Tongue (tissue), 2 donors: Measurements from ENCODE around the gene JAZF1. TPM values are rescaled to one million over a fixed set of nuclear protein-coding genes. Genes with fewer than 3 reads are reported as not detected.
"Not testable (repeated sequence)": the region's sequence is repeated elsewhere in the genome, so short reads cannot be mapped to it uniquely, and the experiment has no call there.

Experiments
- DNase-seq: peaks from one replicate; pipeline ENCODE4 v3.0.0-alpha.2; 2015
- total RNA-seq: library from RNA; depleted of rRNA; stranded (reverse); fragments of >200 nt; gene quantifications from one replicate; pipeline ENCODE4 v1.2.3, GENCODE V29; 2014

Gene JAZF1
- total RNA-seq, 1 donor from 2014 or later = 30.4 TPM

DNA sequence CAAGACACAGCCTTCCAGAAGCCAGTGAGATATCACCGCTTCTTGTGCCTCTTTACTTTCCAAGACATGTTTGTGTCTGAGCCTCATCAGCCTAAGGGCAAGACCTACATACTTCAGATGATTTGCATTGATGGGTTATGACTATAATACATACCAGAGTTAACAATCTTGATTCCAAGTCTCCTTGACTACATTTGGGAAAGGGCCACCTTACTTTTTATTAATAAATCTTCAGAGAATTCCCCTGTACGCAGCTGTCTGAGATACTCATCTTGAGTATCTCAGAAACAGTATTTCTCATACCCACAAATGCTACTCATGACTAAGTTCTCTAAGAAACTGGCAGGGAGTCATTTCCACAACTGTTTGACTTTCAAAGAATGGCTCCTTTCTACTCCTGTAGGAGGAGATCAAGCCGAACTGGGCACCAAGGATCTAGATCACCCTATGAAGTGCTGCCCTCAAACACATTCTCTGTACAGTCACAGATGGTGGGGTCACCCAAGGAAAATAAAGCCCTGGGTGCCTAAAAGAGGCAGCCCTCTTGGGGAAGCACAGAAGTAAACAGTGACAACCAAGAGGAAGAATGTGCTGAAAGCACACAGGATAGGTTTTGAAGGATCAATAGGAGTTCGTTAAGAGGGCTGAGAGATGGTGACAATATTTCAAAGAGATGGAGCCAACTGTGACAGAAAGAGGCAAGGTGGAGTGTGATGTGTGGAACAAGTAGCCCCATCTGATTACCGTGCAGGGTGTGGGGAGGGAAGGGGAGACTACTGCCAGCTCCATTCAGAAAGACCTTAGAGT, 138.9 kb downstream of the JAZF1 start:
- no peak for DNase-seq

DNA sequence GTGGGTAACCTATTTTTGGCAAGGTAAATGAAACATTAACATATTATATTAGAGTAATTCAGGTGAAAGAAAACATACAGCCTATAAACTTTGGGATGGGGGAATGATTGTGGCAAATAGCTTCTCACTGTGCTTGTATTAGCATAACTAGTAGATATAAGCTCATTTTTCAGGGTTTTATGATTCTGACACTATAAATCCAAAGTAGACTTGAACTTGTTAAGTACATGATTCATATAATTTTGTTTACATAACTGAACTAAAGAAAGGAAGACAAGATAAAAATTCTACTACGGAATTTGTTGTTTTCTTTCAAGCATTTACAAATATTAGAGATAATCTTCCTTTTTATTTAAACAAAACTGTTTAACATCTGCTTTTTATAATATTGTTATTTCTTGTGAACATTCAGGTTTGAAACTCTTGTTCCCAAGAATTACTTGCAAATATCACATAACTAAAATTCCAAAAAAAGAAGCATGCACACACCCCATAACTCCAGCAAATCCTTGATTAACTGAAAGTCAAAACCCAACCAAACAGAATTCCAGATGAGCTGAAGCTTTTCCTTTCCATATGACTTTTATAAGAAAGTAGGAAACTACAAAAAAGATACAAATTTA, 142.3 kb downstream of the JAZF1 start:
- no peak for DNase-seq

DNA sequence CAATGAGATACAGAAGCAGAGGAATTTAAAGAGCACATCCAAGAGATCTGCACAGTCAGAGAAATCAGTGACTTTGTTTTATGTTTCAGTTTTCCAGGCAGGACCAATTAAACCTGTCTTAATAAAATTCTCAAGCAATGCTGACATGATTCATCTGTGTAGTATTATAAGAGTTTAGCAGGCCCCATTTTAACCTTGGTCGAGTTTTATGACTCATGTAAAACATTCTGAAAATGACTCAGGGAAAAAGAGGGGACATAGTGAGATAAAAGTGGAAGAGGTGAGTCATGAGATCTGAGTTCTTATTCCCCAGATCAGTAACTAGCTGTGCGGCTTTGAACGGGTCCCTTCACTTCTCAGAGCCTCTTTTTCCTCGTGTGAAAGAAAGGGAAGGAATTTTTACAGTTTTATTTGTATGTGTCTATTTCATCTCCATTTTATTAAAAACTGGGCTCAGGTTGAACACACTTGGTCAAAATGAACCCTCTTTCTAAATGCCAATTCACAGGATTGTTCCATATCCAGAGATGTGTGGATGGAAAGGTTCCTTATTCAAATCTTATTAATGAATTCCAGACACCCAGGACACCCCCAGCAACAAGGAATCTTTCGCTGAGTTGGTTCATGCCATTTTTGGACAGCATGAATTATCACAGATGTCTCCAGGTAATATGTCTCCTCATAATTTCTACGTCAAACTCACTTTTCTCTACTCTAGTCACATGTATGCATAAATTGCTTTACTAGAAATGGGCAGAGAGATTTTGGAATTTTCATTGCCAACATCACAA, 143.2 kb downstream of the JAZF1 start:
- DNase-seq = no peak

DNA sequence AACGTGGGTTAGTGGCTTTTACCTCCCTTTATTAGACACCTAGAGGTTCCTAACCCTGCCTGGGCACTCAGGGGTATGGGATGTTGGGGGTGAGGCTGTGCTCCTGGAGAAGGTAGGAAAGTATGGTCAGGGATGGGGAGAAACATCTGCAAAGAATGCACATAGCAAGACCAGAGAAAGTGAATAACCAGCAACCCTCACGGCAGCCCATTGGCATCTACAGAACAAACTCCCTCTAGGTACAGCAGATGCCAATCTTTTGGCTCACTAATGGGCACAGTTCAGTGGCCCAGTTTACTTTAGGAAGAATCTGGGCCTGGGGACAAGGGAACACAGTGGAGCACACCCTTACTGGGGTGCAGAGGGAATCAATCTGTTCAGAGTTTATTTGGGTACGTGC, 143.9 kb downstream of the JAZF1 start:
- no peak for DNase-seq

DNA sequence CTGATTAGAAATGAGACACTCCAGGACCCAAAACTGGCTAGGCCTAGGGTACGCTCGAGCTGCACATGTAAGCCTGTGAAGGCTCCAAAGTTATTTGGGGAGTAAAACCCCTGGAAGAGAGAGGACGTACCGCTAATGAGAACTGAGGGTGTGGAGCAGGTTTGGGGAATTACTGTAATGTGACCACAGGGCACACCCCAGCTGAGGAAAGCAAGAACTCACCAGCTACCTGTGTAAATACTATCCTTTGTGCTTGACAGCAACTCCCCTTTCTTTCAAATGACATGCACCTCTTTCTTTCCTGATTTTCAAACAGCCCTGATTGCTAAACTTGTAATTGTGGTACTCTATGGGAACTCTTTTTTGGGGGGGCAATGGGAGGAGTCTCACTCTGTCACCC, 147.2 kb downstream of the JAZF1 start:
- DNase-seq = no peak

DNA sequence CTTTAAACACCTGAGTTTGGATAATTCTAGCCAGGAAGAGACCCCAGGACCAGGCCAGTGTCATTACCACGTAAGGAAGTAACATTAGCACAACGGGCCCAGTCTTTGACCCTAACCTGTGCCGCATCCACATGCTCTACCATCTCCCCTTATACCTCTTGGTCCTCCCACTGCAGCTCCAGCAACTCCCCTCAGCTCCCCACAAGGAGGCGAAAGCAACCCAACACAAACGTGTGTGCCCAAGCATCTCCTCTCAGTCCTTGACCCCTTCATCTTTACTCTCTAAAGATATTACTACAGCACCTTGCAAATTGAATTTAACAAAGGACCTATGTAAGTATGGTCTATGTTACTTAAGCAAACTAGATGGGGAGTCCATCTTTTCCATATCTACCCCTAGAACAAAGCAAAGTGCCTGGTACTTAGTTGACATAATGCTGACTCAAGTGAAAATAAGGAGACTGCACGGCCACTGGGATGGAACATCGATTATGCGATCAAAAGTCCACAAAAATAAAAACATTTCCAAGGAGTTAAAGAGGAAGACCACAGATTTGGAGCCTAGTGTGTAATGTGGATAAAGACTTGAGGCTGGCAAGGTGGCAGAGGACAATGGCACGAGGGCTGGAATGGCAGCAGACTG, 147.7 kb downstream of the JAZF1 start:
- DNase-seq = no peak

DNA sequence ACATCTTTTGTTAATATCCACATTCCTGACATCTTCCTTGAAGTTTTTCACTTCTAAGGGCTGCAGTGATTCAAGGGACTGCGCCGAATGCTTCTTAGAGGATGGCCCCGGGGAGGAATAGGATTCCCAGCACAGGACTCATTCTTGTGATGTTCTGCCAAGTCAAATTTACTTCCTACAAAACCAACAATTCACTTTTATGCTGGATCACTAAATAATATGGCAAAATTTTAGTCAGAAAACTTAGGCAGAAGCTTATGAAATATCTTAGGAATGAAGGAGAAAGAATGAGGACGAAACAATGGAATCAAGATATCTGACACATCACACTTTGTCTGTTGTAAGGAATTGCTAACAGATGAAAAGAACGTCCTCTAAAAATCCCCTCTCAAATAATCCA, 151.5 kb downstream of the JAZF1 start:
- DNase-seq = no peak

DNA sequence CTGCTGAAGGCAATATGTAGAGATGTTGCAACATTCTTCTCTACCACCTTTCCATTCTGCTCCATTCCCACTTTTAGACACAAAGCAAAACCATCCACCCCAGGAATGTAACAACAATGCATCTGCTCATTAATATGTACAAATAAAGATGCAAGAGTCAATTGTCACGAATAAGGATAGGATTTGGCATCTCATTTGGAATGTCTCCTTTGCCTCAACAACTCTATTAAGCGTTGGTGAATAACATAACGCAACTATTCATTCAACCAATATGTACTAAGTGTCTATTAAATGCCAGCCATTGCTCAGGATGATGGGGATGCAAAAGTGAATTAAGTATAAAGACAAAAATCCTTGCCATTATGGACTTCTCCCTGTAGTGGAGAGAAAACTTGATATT, 152.1 kb downstream of the JAZF1 start:
- no peak for DNase-seq

DNA sequence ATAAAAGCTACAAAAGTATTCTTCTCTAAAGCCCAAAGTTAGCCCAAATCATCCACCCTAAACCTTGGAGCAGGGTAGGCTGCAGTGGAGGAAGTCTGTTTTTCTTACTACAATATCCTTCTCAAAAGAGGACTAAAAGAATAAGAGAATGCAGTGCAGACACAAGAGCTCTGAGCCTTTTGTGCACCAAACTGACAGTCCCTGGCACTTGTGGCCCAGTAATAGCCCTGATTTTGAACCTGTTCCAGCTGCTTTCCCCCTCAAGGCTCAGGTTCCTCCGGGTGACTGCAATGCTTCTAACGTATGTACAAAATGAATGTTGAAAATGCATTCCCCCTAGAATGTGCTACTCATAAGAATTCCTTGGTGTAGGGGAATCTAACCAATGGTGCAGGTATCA, 154.4 kb downstream of the JAZF1 start:
- DNase-seq = no peak

DNA sequence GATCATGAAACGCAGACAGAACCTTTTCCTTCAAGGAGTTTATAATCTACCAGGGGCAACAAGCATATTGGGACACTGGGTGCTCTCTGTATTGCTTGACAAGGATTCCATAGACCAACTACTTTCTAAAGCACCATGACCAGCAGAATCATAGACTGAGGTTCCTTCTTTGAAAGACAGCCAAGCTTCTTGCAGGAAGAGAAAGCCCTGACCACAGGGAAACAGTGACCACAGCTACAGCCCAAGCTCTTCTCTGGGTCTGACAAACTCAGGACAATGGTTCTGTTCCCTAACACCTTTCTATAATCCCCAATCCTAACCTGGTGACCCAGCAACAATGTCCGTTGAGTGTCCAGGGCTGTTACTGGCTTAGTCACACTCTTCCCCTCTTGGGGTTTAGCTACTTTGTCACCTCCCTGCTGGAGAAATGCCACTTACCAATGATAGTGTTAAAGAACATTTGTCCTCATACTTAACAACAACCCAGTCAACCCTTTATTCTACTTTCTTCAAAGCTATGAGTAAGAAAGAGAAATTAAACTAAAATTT, 155.7 kb downstream of the JAZF1 start:
- no peak for DNase-seq

DNA sequence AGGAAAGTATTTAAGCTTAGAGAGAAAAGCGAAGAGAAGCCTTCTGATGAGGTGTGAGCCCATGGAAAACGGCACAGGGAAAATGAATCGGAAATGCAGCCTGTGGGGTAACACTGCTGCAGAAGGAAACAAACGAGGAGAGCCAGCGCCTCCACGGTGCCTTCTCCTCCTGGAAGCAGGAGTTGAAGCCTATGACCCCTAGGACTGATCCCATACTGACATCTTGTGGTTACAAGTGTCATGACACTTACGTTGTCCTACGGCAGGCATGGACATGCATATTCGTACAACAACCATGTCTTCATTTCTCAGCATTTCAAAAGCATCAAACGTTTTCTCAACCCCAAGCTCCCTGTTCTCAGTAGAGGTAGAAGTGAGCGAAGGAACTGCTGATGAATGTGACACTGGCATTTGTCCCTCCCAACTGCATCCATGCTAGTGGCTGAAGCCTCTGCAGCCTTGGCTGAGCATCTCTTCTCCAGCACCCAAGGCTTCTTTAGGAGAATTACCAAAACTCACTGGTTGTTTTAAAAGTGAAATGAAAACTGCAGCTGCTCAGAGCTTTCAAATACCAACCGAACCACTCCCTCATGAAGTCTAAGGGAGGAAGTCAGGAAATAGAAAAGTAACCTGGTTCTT, 160.2 kb downstream of the JAZF1 start:
- DNase-seq = peak; percentile 87

DNA sequence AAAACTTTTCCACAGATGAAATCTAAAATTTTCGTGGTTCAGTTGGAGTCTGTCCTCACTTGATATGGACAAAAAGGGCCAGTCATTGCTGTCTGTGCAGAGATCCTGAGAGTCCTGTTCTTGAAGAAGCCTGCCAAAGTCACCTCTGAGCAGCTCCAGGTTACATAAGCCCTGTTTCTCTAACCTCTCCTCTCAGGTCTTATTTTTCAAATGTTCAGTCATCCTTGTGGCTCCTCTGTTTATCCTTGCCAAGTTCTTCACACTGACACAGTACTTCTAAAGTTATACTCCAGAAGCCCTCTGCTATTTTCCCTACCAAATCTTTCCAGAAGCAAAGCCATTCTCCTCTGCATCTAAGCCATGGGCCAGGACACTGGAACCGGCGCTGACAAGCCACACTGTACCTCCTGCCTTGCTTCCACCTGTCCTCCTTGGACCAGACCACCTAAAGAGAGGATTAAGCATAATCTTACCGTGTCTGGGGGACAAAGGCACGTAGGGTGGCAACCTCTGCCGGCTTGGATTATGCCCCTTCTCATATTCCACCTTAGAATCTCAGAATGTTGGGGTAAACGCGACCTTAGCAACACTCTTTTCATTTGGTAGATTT, 161.6 kb downstream of the JAZF1 start:
- no peak for DNase-seq

DNA sequence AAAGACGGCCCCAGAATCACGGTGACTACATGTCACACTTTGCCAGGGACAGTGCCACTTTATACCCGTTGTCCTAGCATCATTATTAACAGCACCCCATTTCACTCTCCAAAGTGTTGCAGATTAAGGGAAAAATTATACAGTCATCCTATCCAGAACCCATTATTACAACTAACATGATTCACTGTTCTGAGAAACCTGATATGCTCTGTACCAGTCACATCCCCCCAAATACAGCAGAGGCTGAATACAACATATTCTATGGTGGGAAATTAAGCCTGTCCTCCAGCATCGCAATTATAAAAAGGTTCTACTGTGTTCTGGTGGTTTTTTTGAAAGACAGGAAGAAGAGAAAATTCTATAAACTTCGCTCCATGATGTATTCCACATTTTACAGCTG, 162.1 kb downstream of the JAZF1 start:
- no peak for DNase-seq

DNA sequence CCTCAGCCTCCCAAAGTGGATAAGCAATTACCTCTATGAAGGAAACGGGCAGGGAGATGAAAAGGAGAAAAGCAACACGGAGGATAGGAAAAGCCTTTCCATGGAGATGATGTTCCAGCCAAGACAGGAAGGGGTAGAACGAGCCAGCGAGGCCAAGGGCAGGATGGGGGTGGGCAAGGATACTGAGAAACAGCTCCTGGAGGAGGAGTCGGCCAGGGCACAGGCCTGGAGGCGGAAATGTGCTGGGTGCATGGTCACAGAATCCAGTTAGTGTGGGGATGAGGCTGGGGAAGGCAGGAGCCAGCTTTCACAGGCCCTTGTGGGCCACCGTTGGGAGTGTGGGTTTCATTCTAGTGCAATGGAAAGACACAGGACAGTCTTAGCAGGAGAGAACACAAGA, 162.6 kb downstream of the JAZF1 start:
- no peak for DNase-seq

DNA sequence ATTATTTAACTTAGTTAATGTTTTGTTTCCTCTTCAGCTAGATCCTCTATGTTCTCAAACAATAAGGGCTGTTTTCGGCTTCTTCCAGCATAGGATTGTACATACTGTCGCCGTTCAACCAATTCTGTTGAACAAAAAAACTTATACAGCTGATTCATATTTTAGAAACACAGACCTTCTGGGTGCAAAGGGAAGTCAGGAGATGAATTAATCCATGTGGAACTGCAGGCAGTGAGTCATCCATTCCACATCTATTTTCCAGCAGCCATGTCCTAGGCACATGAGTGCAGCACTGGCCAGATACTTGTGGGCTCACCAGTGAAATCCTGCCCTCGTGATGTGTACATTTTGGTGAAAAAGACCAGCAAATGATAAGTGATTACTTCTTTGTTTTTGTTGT, 163.2 kb downstream of the JAZF1 start:
- DNase-seq = no peak

DNA sequence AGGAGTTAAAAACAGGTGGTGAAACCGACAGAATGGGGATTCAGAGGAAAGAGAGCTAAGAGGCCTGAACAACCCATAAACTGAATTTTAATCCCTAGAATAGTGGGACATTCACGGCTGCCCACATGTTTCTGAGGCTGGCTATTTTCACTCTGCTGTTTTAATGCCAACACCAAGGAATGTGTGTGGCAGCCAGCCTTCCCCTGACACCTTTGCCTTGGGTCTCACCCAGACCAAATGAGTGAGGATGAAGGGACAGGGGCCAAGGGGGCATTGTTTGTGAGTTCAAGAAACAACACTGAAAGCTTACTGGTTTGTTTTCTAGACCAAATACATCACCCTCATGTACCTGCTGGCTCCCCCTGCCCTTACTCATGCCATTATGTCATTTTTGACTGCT, 164.3 kb downstream of the JAZF1 start:
- DNase-seq = no peak

DNA sequence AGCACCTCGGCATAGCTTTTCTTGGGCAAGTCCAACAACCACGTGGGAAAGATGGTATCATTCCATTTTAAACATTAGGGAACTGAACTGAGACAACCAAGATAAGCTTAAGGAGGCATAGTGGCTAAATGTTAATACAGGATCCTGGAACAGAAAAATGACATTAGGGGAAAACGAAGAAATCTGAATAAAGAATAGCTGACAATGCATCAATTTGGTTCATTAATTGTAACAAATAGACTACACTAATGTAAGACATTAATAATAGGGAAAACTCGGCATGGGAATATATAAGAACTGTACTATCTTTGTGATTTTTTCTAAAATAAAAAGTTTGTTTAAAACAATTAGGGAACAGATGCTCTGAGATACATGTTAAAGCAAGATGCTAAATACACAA, 165.4 kb downstream of the JAZF1 start:
- no peak for DNase-seq

DNA sequence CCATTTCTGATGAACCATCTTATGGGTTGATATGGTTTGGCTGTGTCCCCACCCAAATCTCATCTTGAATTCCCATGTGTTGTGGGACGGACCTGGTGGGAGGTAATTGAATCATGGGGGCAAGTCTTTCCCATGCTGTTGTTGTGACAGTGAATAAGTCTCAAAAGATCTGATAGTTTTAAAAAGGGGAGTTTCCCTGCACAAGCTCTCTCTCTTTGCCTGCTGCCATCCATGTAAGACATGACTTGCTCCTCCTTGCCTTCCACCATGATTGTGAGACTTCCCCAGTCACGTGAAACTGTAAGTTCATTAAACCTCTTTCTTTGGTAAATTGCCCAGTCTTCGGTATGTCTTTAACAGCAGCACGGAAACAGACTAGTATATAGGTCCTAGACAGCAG, 166.3 kb downstream of the JAZF1 start:
- not testable (repeated sequence) for DNase-seq

DNA sequence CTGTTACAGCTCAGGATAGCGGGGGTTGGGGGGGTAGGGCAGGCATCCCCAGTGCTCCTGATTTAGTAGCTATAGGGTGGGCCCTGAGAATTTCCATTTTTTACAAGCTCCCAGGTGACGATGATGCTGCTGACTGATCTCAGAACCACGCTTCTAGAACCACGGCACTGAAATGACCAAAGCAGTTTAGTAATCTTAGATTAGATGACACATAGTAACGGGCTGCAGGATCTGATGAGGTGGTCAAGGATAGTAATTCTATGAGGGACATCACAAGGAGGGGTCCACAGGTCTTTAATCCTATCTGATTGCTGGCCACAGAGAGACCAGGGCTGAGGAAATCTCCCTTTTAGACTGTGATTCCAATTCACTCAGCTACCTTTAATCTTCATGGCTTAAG, 167.2 kb downstream of the JAZF1 start:
- no peak for DNase-seq

DNA sequence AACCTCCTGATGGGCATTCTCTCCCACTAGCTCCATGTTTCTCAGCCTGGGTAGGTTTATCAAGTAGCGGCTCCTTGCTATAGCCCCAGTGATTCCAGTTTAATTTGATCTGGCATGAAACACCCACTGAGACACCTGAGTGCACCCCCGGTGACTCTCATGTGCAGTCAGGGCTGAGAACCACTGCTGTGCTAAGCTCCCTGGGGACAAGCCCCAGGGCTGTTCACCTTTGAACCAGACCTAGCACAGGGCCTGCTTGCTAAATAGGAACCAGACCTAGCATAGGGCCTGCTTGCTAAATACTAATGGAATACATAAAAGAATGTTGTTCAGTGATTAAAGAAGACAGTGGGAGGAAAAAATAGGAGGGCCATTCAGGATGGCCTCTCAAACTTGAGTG, 167.6 kb downstream of the JAZF1 start:
- DNase-seq = no peak

DNA sequence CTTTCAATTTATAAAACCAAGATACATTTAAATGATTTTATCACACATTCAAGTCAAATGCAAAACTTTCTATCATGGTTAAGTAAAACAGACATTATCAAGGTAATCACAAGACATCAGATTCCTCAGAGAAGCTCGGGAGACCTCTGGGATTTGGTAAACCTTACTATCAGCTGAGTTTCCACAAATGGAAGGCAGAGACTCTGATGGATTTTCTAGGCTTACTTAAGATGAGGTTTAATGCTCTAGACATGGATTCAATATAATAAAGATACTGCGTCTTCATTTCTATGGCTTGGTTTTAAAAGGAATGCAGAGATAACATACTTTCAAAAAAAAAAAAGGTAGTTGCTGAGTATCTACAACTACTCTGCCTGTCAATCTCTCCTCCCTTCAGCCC, 171.7 kb downstream of the JAZF1 start:
- DNase-seq = no peak

DNA sequence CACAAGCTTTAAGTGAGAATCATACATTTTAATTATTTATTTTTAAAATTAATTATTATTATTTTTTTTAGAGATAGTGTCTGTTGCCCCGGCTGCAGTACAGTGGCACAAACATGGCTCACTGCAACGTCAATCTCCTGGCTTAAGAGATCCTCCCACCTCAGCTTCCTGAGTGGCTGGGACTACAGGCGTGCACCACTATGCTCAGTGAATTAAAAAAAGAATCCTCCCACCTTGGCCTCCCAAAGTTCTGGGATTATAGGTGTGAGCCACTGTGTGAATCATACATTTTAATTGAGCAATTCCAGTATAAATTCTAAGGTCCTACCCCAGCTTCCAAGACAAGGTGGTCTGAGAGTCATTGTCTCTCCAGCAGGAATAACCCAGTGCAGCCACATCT, 172.4 kb downstream of the JAZF1 start:
- DNase-seq = no peak
